ENCODE measurements around the gene KHDC3L. TPM values are rescaled to one million over a fixed set of nuclear protein-coding genes. Genes with fewer than 3 reads are reported as not detected.

The KHDC3L gene
- total and polyA plus RNA-seq, 2 of the 8 experiments (the other 6 are each of a cell fraction or from before 2014, with no cell fraction given), result 0.11 TPM; not detected in 1

- 90% methylated on average over 4 of the region's 4 CpGs; no CpG with 5 or more reads in 1 of the 2 experiments for WGBS, 2 experiments (ENCODE audit: extremely low coverage in 1 of 2, insufficient coverage in 1 of 2, insufficient read length in 1 of 2, insufficient replicate concordance in 2 of 2, low coverage in 1 of 2, low lambda C conversion rate in 2 of 2, missing lambda C conversion rate in 1 of 2)
- Histone ChIP-seq H3K9ac (replicated peaks in 1 of 4; ENCODE audit: extremely low read depth in 1 of 4, low read depth in 3 of 4, low read length in 3 of 4) (no peak overlapping the region), H4K8ac (ENCODE audit: extremely low read depth, insufficient read depth, low read length) (no peak overlapping the region), H2BK5ac (ENCODE audit: low read depth, low read length) (no peak overlapping the region), H2BK20ac (ENCODE audit: low read length) (peak overlapping the region; percentile 40; the same call in 1 of the 2 replicates), H3K23me2 (ENCODE audit: low read depth, low read length) (no peaks in the 10 kb centered on the region), H3K79me2 (ENCODE audit: control insufficient read depth in 1 of 2, insufficient read depth in 2 of 2, low read length in 2 of 2) (no peaks in the 10 kb centered on the region), H2AK5ac (ENCODE audit: low read depth, low read length) (no peak overlapping the region), H2BK120ac (replicated peaks; ENCODE audit: low read depth, low read length) (peak overlapping the region; percentile 59), H3K23ac (ENCODE audit: insufficient read length) (no peak overlapping the region), H4K20me1 (replicated peaks in 1 of 2; ENCODE audit: control insufficient read depth in 1 of 2, insufficient read depth in 2 of 2, low read length in 2 of 2) (no peaks in the 10 kb centered on the region), H4K5ac (ENCODE audit: insufficient read length, low read depth, low read length) (no peak overlapping the region), H2AFZ (ENCODE audit: low read length) (0 out of 2 replicates have a peak overlapping the region, but pooled peaks have one; percentile 10), H3K4ac (replicated peaks; ENCODE audit: insufficient read length, low read depth, low read length) (no peak overlapping the region), H3K14ac (ENCODE audit: insufficient read length) (no peak overlapping the region), H3K36me3 (ENCODE audit: control insufficient read depth in 2 of 4, insufficient read depth in 4 of 4, low read length in 3 of 4) (no peaks in the 10 kb centered on the region), H3K4me3 (ENCODE audit: extremely low read depth in 1 of 4, insufficient read depth in 2 of 4, low read depth in 3 of 4, low read length in 4 of 4) (no peak overlapping the region), H3K4me1 (replicated peaks in 1 of 4; ENCODE audit: control insufficient read depth in 3 of 4, insufficient read depth in 4 of 4, low read length in 3 of 4) (peaks cover 0 to 6% (median 2%) of the 10 kb centered on the region in 4 experiments; a peak in 3 of 7 replicates), H4K91ac (replicated peaks; ENCODE audit: insufficient read length, low read length) (no peak overlapping the region), H3K56ac (replicated peaks; ENCODE audit: insufficient read length, low read depth, low read length) (no peak overlapping the region), H3K79me1 (ENCODE audit: low read depth, low read length) (no peaks in the 10 kb centered on the region), H3K4me2 (ENCODE audit: insufficient read depth in 1 of 2, low read depth in 2 of 2, low read length in 2 of 2) (no peak overlapping the region), H3K18ac (ENCODE audit: extremely low read depth, low read length) (no peak overlapping the region), H2BK12ac (ENCODE audit: low read depth, low read length) (0 out of 2 replicates have a peak overlapping the region, but pooled peaks have one; percentile 60), H3K27me3 (replicated peaks in 1 of 4; ENCODE audit: control insufficient read depth in 3 of 4, extremely low read depth in 1 of 4, insufficient read depth in 3 of 4, low read length in 3 of 4) (no peaks in the 10 kb centered on the region), H3K9me3 (ENCODE audit: insufficient read depth in 2 of 2, low read depth in 1 of 2, low read length in 1 of 2) (peaks cover 0 to 4% of the 10 kb centered on the region in 2 experiments; a peak in 1 of 4 replicates), H3K27ac (ENCODE audit: low read depth, low read length) (no peak overlapping the region), H2BK15ac (ENCODE audit: low read length) (no peak overlapping the region)
- no peak for TF ChIP-seq CEBPB (IDR thresholded peaks at IDR 0.05; ENCODE audit: low read depth, low read length)
- no peak for TF ChIP-seq ATF2 (IDR thresholded peaks at IDR 0.05; ENCODE audit: low read length)
- no peak for TF ChIP-seq TCF12 (IDR thresholded peaks at IDR 0.05; ENCODE audit: low read depth, low read length)
- no peak for TF ChIP-seq MAX (IDR thresholded peaks at IDR 0.05)
- no peak for TF ChIP-seq RBBP5 (IDR thresholded peaks at IDR 0.05; ENCODE audit: borderline replicate concordance, low read depth, low read length)
- no peak for TF ChIP-seq KDM5A (IDR thresholded peaks at IDR 0.05; ENCODE audit: low read length)
- no peak for TF ChIP-seq GABPA (IDR thresholded peaks at IDR 0.05; ENCODE audit: borderline replicate concordance, insufficient read depth, low read length)
- ChIA-PET POLR2A (ENCODE audit: partially characterized antibody) (no interaction called here), CTCF (ENCODE audit: partially characterized antibody) (interaction anchor here (0.6 to 1.5 kb wide), 2 partner anchors 10 to 20 kb away, joined by 3 to 6 read pairs; no protein-coding TSS in a partner anchor)
- FAIRE-seq (no peak), DNase-seq (ENCODE audit: low read depth in 1 of 2, low spot score in 2 of 2) (no peak)
Measured at GRCh38 chr6:73368675-73369074, 6.2 kb downstream of the KHDC3L start.

All from H1 (cell line).